HEK293T (cell line): ENCODE data around the gene IGFBP6.

Experiments used
- ARNT ChIP-seq: fragments of 450-650 bp; IDR thresholded peaks from 2 replicates; pipeline ENCODE4 v1.6.1; 2017; ENCODE audit warnings: mild to moderate bottlenecking
- BHLHE40 ChIP-seq: fragments of 450-650 bp; IDR thresholded peaks from 2 replicates; pipeline ENCODE4 v1.6.1; 2016; ENCODE audit warnings: mild to moderate bottlenecking, moderate library complexity, borderline replicate concordance
- ELF4 ChIP-seq: fragments of 450-650 bp; IDR thresholded peaks from 2 replicates; pipeline ENCODE4 v1.6.1; 2017; ENCODE audit warnings: antibody characterized with exemption
- FOXA1 ChIP-seq: fragments of 450-650 bp; IDR thresholded peaks from 2 replicates; pipeline ENCODE4 v1.6.1; 2016; ENCODE audit warnings: mild to moderate bottlenecking
- FOXK2 ChIP-seq: fragments of 450-650 bp; IDR thresholded peaks from 2 replicates; pipeline ENCODE4 v1.6.1; 2016; ENCODE audit warnings: mild to moderate bottlenecking
- L3MBTL2 ChIP-seq: fragments of 450-650 bp; conservative IDR thresholded peaks from 2 replicates; pipeline ENCODE4 v1.6.1; 2016; ENCODE audit warnings: mild to moderate bottlenecking
- LEF1 ChIP-seq: fragments of 450-650 bp; IDR thresholded peaks from 2 replicates; pipeline ENCODE4 v1.6.1; 2017; ENCODE audit warnings: mild to moderate bottlenecking, borderline replicate concordance
- NFRKB ChIP-seq: fragments of 450-650 bp; IDR thresholded peaks from 2 replicates; pipeline ENCODE4 v1.6.1; 2016; ENCODE audit warnings: mild to moderate bottlenecking, moderate library complexity
- PKNOX1 ChIP-seq: fragments of 450-650 bp; IDR thresholded peaks from 2 replicates; pipeline ENCODE4 v1.6.1; 2016
- SP1 ChIP-seq: fragments of 450-650 bp; IDR thresholded peaks from 2 replicates; pipeline ENCODE4 v1.6.1; 2017
- SUZ12 ChIP-seq: fragments of 450-650 bp; IDR thresholded peaks from 2 replicates; pipeline ENCODE4 v1.6.1; 2016; ENCODE audit warnings: mild to moderate bottlenecking
- TARDBP ChIP-seq: fragments of 450-650 bp; IDR thresholded peaks from 2 replicates; pipeline ENCODE4 v1.6.1; 2016
- ZNF384 ChIP-seq: fragments of 450-650 bp; IDR thresholded peaks from 2 replicates; pipeline ENCODE4 v1.6.1; 2016

GRCh38 chr12:53078425-53079225 lies 18.8 kb upstream of the IGFBP6 start:
- TF ChIP-seq PKNOX1 (no peak), FOXA1 (no peak), BHLHE40 (no peak), ZNF384 (no peak), SUZ12 (no peak), SP1 (no peak), ELF4 (no peak), NFRKB (no peak), FOXK2 (no peak), TARDBP (no peak), LEF1 (no peak), ARNT (no peak), L3MBTL2 (0 out of 2 replicates have a peak, but pooled peaks have one; percentile 8)
